OCI-LY3 (cell line): Measurements from ENCODE around the gene NAB1.

ENCODE experiments used
- H2AFZ ChIP-seq: fragments of 200-600, 300-600 bp; shearing (Covaris generic); 2 replicates; pipeline ENCODE4 v1.6.0; 2014; ENCODE audit warnings: antibody characterized with exemption, low read depth, low read length
- H3K27ac ChIP-seq: fragments of 200-600, 300-600 bp; sonication (generic); 2 replicates; pipeline ENCODE4 v1.5.1; 2014; ENCODE audit warnings: mild to moderate bottlenecking, low read length, moderate library complexity, mixed read lengths
- H3K27me3 ChIP-seq: fragments of 200-600, 300-600 bp; sonication (generic); 2 replicates; pipeline ENCODE4 v1.6.1; 2014; ENCODE audit warnings: low read depth, low read length, mixed read lengths
- H3K36me3 ChIP-seq: fragments of 200-600, 300-600 bp; sonication (generic); replicated peaks from 2 replicates; pipeline ENCODE3; 2014; ENCODE audit warnings: low read depth, low read length, mixed read lengths
- H3K4me1 ChIP-seq: fragments of 300-600, 200-600 bp; sonication (generic); 2 replicates; pipeline ENCODE4 v1.6.1; 2014; ENCODE audit warnings: low read length, mixed read lengths
- H3K4me2 ChIP-seq: fragments of 200-600, 300-600 bp; sonication (generic); 2 replicates; pipeline ENCODE4 v1.6.1; 2014; ENCODE audit warnings: low read length, mixed read lengths
- H3K4me3 ChIP-seq: fragments of 300-600, 200-600 bp; sonication (generic); 2 replicates; pipeline ENCODE4 v1.5.1; 2014; ENCODE audit warnings: antibody characterized with exemption, mild to moderate bottlenecking, low read length, moderate library complexity
- H3K79me2 ChIP-seq: fragments of 300-600, 200-600 bp; shearing (Covaris generic); 2 replicates; pipeline ENCODE4 v1.6.1; 2014; ENCODE audit warnings: mild to moderate bottlenecking, low read length, mixed read lengths
- H3K9ac ChIP-seq: fragments of 300-600, 200-600 bp; shearing (Covaris generic); 2 replicates; pipeline ENCODE4 v1.6.0; 2014; ENCODE audit warnings: mild to moderate bottlenecking, low read length, moderate library complexity
- H3K9me3 ChIP-seq: fragments of 200-600, 300-600 bp; shearing (Covaris generic); 2 replicates; pipeline ENCODE4 v1.6.1; 2014; ENCODE audit warnings: low read length, mixed read lengths; ENCODE audit not compliant: insufficient read depth
- H4K20me1 ChIP-seq: fragments of 200-600, 300-600 bp; sonication (generic); 2 replicates; pipeline ENCODE4 v1.6.1; 2016; ENCODE audit warnings: low read length, mixed read lengths; ENCODE audit not compliant: insufficient read depth
- EZH2phosphoT487 ChIP-seq: fragments of 200-600 bp; shearing (Covaris generic); IDR thresholded peaks from 2 replicates; pipeline ENCODE4 v1.6.1; 2018; ENCODE audit warnings: antibody characterized with exemption, mixed run types, low read depth
- TF ChIP-seq, protein P1 (sequence below): fragments of 200-600, 300-600 bp; sonication (generic); IDR thresholded peaks from 2 replicates; pipeline ENCODE4 v1.5.1; 2014; ENCODE audit warnings: antibody characterized with exemption, low read length, low read depth

Gene NAB1

DNA sequence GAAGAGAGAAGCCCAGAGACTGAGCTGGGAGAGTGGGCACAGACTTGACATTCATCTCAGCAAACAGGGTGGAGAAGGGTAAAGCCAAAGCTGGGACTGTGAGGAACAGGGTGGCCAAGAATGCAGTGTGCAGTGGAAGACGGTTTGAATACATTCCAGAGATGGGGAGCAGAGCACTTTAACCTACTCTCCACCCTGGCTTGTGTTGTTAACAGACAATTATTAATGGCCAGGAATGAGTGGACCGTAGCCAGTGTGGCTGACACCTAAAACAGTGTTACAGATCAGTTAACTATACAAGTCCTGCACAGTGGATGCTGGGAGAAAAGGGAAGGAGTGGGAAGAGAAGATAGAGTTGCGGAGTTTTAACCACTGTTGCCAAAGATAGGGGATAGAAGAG lies 7.4 kb upstream of the NAB1 start:
- TF ChIP-seq EZH2phosphoT487: no peak
- TF ChIP-seq, protein P1, sequence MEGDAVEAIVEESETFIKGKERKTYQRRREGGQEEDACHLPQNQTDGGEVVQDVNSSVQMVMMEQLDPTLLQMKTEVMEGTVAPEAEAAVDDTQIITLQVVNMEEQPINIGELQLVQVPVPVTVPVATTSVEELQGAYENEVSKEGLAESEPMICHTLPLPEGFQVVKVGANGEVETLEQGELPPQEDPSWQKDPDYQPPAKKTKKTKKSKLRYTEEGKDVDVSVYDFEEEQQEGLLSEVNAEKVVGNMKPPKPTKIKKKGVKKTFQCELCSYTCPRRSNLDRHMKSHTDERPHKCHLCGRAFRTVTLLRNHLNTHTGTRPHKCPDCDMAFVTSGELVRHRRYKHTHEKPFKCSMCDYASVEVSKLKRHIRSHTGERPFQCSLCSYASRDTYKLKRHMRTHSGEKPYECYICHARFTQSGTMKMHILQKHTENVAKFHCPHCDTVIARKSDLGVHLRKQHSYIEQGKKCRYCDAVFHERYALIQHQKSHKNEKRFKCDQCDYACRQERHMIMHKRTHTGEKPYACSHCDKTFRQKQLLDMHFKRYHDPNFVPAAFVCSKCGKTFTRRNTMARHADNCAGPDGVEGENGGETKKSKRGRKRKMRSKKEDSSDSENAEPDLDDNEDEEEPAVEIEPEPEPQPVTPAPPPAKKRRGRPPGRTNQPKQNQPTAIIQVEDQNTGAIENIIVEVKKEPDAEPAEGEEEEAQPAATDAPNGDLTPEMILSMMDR: no peak
- no peak overlapping the region for H3K4me2 ChIP-seq
- no peaks in the 10 kb centered on the region for H4K20me1 ChIP-seq
- H3K4me3 ChIP-seq: no peak overlapping the region
- H3K27me3 ChIP-seq: no peaks in the 10 kb centered on the region
- no peak overlapping the region for H3K9ac ChIP-seq
- no peaks in the 10 kb centered on the region for H3K9me3 ChIP-seq
- H3K4me1 ChIP-seq: peaks cover 14% of the 10 kb centered on the region
- H2AFZ ChIP-seq: no peak overlapping the region
- H3K27ac ChIP-seq: no peak overlapping the region
- no peaks in the 10 kb centered on the region for H3K79me2 ChIP-seq
- no peaks in the 10 kb centered on the region for H3K36me3 ChIP-seq

DNA sequence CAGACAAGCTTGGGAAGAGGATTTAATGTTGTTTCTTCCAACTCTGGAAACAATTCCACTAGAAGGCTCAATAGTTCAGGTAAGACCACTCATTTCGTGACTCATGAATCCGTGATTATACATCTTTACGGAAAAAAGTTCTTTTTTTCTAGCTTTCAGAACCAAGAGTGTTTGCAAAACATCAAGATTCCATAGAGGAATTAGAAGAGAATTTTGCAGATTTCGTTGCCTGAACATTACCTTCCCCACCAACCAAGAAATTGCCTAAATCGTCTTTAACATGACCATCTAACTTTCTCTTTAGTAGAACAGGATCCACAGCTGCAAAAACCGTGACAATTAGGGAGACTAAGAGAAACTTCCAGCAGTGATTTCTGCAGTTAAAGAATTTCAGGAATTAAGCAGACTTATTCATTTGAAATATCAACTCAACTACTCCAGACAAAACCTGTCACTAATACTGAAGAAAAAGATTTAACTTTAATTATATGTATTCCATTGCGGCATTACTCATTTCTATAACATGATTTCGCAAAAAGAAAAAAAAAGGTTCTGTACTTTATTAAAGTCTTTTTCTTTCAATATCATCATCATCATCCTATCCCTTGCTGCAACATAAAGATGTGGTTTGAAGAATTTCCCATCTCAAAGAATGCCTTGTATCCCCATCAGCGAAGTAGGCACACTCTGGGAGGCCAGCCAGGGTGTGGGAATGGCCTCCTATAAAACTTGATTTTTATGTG lies 1.9 kb upstream of the NAB1 start:
- TF ChIP-seq, protein P1: no peak
- TF ChIP-seq EZH2phosphoT487: no peak
- H3K27me3 ChIP-seq: no peaks in the 10 kb centered on the region
- peaks cover 27% of the 10 kb centered on the region for H3K79me2 ChIP-seq
- H3K9ac ChIP-seq: no peak overlapping the region
- no peak overlapping the region for H3K27ac ChIP-seq
- no peak overlapping the region for H3K4me3 ChIP-seq
- H3K36me3 ChIP-seq: peaks cover 5% of the 10 kb centered on the region
- peaks cover 7% of the 10 kb centered on the region; the same call in 1 of the 2 replicates for H4K20me1 ChIP-seq
- H3K4me2 ChIP-seq: no peak overlapping the region
- H2AFZ ChIP-seq: no peak overlapping the region
- H3K9me3 ChIP-seq: no peaks in the 10 kb centered on the region
- H3K4me1 ChIP-seq: peaks cover 16% of the 10 kb centered on the region

- H3K4me2 ChIP-seq: peak overlapping the region; percentile 58
- H2AFZ ChIP-seq: peak overlapping the region; percentile 39
- 0 out of 2 replicates have a peak overlapping the region, but pooled peaks have one; percentile 3 for H3K27ac ChIP-seq
- H3K27me3 ChIP-seq: no peaks in the 10 kb centered on the region
- peaks cover 9% of the 10 kb centered on the region for H3K36me3 ChIP-seq
- H3K4me1 ChIP-seq: peaks cover 16% of the 10 kb centered on the region
- H4K20me1 ChIP-seq: peaks cover 21% of the 10 kb centered on the region
- peaks cover 43% of the 10 kb centered on the region for H3K79me2 ChIP-seq
- peak overlapping the region; percentile 64 for H3K9ac ChIP-seq
- no peak for TF ChIP-seq EZH2phosphoT487
- TF ChIP-seq, protein P1: no peak
- peak overlapping the region; percentile 81 for H3K4me3 ChIP-seq
- H3K9me3 ChIP-seq: no peaks in the 10 kb centered on the region
Observed at GRCh38 chr2:190648289-190649034, 421 bp upstream of the NAB1 start.

DNA sequence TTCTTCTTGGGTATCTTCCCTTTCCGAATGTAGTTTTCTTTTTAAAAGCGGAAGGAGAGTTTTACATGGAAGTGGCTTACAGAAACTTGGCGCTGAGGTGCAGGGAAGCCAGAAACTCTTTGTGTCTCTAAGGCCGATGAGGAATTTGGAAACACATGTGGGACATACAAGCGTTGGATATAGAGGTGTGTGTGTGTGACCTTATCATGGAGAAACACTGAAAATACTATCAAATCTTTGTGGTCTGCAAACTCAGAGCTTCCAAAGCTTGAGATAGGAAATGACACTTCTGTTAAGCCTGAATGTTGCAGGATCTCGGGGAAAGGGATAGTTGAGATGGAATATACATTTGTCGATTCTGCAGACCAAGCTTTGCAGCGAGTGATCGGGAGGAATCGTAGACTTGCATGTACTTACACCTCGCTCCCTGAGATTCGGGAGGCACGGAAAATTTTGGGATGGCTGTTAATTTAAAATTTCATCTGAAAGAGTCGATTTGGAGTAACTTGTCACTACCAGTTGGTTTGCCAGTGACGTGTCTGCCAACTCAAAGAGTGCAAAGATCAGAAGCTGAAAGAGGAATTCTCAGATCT lies 1.0 kb downstream of the NAB1 start:
- TF ChIP-seq, protein P1: no peak
- TF ChIP-seq EZH2phosphoT487: no peak
- H2AFZ ChIP-seq: no peak overlapping the region; the same call in 1 of the 2 replicates

More for the DNA sequence above, 1.0 kb downstream of the NAB1 start:
- peak overlapping the region; percentile 77 for H3K9ac ChIP-seq
- H3K79me2 ChIP-seq: peaks cover 57% of the 10 kb centered on the region
- no peaks in the 10 kb centered on the region for H3K9me3 ChIP-seq
- peak overlapping the region; percentile 86 for H3K4me2 ChIP-seq
- H3K27me3 ChIP-seq: no peaks in the 10 kb centered on the region
- H3K4me3 ChIP-seq: peak overlapping the region; percentile 90
- H4K20me1 ChIP-seq: peaks cover 35% of the 10 kb centered on the region
- H3K27ac ChIP-seq: peak overlapping the region; percentile 59
- peaks cover 12% of the 10 kb centered on the region for H3K36me3 ChIP-seq
- peaks cover 16% of the 10 kb centered on the region for H3K4me1 ChIP-seq
